ENCODE data around the gene ACADSB.
A peak's percentile ranks its signal among the peaks of the same experiment; 100 is the strongest.

ACADSB gene

DNA sequence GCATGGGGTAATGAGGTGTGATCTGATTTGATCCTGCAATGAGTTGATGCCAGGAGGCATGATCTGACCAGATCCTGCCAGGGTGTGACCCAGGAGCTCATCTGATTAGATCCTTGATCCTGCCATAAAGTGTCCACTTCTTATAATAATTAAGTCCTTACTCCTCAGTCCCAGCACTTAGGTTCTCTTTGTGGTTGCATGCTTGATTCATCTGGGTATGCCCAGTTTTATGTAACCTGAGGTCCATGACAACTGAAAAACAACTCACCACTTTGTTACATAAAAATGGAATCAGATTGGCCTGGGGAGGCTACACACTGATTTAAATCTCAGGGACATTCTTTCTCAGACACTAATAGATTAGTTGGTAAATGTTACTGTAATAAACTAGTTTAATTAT lies 19.1 kb downstream of the ACADSB start:
- Histone ChIP-seq H3K27me3 (ENCODE audit: control insufficient read depth in 3 of 3, insufficient read depth in 3 of 3, low read depth in 1 of 3, low read length in 3 of 3) (no peaks in the 10 kb centered on the region), H2BK5ac (ENCODE audit: low read length) (no peak overlapping the region), H3K23ac (ENCODE audit: low read depth, low read length, poor library complexity) (no peak overlapping the region), H3K4me1 (ENCODE audit: control insufficient read depth in 2 of 2, insufficient read depth in 1 of 2, low read depth in 1 of 2, low read length in 2 of 2) (peaks cover 0 to 5% of the 10 kb centered on the region in 2 donors), H3K9me3 (replicated peaks in 1 of 2; ENCODE audit: control insufficient read depth in 2 of 2, insufficient read depth in 1 of 2, low read depth in 1 of 2, low read length in 2 of 2) (no peaks in the 10 kb centered on the region), H3K4me2 (ENCODE audit: insufficient read depth, low read length, poor library complexity, severe bottlenecking) (no peak overlapping the region), H4K91ac (ENCODE audit: low read depth, low read length, poor library complexity) (no peak overlapping the region), H2BK120ac (ENCODE audit: low read depth, low read length) (no peak overlapping the region), H3K9ac (ENCODE audit: low read depth, low read length, poor library complexity) (no peak overlapping the region), H2AK5ac (ENCODE audit: low read depth, low read length) (no peak overlapping the region), H4K8ac (ENCODE audit: low read depth, low read length) (no peak overlapping the region), H3K4ac (ENCODE audit: low read length) (no peak overlapping the region), H3K18ac (ENCODE audit: low read length) (no peak overlapping the region), H3K79me1 (ENCODE audit: low read depth, low read length) (no peaks in the 10 kb centered on the region), H2BK12ac (ENCODE audit: low read length) (no peak overlapping the region), H3K14ac (ENCODE audit: low read length) (no peak overlapping the region), H2BK15ac (ENCODE audit: low read length) (no peak overlapping the region), H3K36me3 (replicated peaks in 1 of 2; ENCODE audit: control insufficient read depth in 2 of 2, insufficient read depth in 2 of 2, low read length in 2 of 2) (no peaks in the 10 kb centered on the region), H3K27ac (replicated peaks; ENCODE audit: low read length) (no peak overlapping the region), H3K4me3 (ENCODE audit: low read length in 2 of 2) (no peak overlapping the region), H2AFZ (ENCODE audit: low read length) (no peak overlapping the region)
- DNase-seq (ENCODE audit: low spot score), result no peak

DNA sequence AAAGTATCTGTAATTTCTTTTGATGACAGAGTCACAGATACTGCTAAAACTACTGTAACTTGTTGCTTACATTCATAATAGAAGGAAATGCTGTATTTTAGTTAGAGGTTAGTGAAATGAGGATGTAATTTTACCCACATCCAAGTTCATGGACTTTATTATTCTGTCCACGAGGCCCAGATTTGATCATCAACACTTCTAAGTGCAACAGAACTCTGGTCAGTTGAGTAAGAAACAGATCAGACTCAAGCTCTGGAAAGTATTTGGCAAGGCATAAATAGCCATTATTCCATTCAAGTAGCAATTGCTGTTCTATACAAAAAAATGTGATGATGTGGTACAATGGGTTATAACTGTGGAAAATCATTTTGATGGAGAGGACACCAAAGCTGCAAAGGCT lies 22.3 kb downstream of the ACADSB start:
- H2AFZ ChIP-seq (ENCODE audit: low read length), result no peak overlapping the region
- H3K18ac ChIP-seq (ENCODE audit: low read length), result no peak overlapping the region
- H3K36me3 ChIP-seq (replicated peaks in 1 of 2; ENCODE audit: control insufficient read depth in 2 of 2, insufficient read depth in 2 of 2, low read length in 2 of 2), result no peaks in the 10 kb centered on the region
- no peak overlapping the region for H4K91ac ChIP-seq (ENCODE audit: low read depth, low read length, poor library complexity)
- H2BK5ac ChIP-seq (ENCODE audit: low read length), result no peak overlapping the region
- H3K9ac ChIP-seq (ENCODE audit: low read depth, low read length, poor library complexity), result no peak overlapping the region
- H3K4me3 ChIP-seq (ENCODE audit: low read length in 2 of 2), result no peak overlapping the region
- no peak overlapping the region for H3K23ac ChIP-seq (ENCODE audit: low read depth, low read length, poor library complexity)
- no peak overlapping the region for H2BK12ac ChIP-seq (ENCODE audit: low read length)
- H4K8ac ChIP-seq (ENCODE audit: low read depth, low read length), result no peak overlapping the region
- H3K4ac ChIP-seq (ENCODE audit: low read length), result no peak overlapping the region
- no CpG with 5 or more reads among the region's 1 CpG for WGBS, 2 donors (ENCODE audit: extremely low coverage in 2 of 2, insufficient read length in 2 of 2, insufficient replicate concordance in 1 of 2)
- no peak overlapping the region for H2BK15ac ChIP-seq (ENCODE audit: low read length)
- no peaks in the 10 kb centered on the region for H3K9me3 ChIP-seq (replicated peaks in 1 of 2; ENCODE audit: control insufficient read depth in 2 of 2, insufficient read depth in 1 of 2, low read depth in 1 of 2, low read length in 2 of 2)
- H3K79me1 ChIP-seq (ENCODE audit: low read depth, low read length), result no peaks in the 10 kb centered on the region
- no peaks in the 10 kb centered on the region for H3K27me3 ChIP-seq (ENCODE audit: control insufficient read depth in 3 of 3, insufficient read depth in 3 of 3, low read depth in 1 of 3, low read length in 3 of 3)
- no peak overlapping the region for H3K27ac ChIP-seq (replicated peaks; ENCODE audit: low read length)
- no peak overlapping the region for H2BK120ac ChIP-seq (ENCODE audit: low read depth, low read length)
- no peak overlapping the region for H3K4me2 ChIP-seq (ENCODE audit: insufficient read depth, low read length, poor library complexity, severe bottlenecking)
- no peak overlapping the region for H2AK5ac ChIP-seq (ENCODE audit: low read depth, low read length)
- no peak overlapping the region for H3K14ac ChIP-seq (ENCODE audit: low read length)
- no peak for DNase-seq (ENCODE audit: low spot score)
- H3K4me1 ChIP-seq (ENCODE audit: control insufficient read depth in 2 of 2, insufficient read depth in 1 of 2, low read depth in 1 of 2, low read length in 2 of 2), result no peaks in the 10 kb centered on the region

DNA sequence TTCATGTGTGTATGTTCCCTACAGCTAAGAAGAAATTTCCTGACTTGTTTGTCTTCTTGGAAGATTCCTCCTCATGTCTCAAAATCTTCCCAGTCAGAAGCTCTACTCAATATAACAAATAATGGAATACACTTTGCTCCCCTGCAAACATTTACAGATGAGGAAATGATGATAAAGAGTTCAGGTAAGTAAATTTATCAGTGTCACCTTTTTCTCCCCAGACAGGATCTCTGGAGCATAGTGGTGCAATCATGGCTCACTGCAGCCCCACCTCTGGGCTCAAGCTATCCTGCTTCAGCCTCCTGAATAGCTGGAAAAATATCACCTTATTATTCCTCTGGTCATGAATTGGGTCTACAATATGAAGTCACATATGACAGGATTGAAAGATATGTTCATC lies 25.5 kb downstream of the ACADSB start:
- peaks cover 0 to 6% of the 10 kb centered on the region in 2 donors for H3K4me1 ChIP-seq (ENCODE audit: control insufficient read depth in 2 of 2, insufficient read depth in 1 of 2, low read depth in 1 of 2, low read length in 2 of 2)
- peaks cover 2 to 3% of the 10 kb centered on the region in 2 donors for H3K36me3 ChIP-seq (replicated peaks in 1 of 2; ENCODE audit: control insufficient read depth in 2 of 2, insufficient read depth in 2 of 2, low read length in 2 of 2)

DNA sequence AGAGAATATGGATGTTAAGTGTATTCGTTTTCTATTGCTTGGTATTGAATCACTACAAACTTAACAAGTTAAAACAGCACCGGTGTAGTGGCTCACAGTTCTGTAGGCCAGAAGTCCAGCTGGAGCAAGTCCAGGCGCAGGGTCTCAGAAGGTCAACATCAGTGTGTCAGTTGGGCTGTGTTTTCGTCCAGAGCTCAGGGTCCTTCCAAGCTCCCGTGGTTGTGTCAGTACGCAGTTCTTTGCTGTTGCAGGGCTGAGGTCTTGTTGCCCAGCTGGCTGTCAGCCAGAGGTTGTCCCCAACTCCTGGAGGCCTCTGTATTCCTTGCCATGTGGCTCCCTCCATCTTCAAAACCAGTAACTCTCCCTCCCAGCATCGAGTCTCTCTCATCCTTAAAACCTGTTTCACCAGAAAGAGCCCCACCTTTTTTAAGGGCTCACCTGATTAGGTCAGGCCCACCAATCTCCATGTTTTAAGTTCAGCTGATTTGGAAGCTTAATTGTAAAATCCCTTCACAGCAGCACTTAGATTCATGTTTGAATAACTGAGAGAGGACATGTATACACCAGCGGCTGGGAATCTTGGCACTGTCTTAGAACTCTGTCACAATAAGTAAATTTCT lies 26.8 kb downstream of the ACADSB start:
- no CpG with 5 or more reads among the region's 8 CpGs for WGBS, 2 donors (ENCODE audit: extremely low coverage in 2 of 2, insufficient read length in 2 of 2, insufficient replicate concordance in 1 of 2)
- Histone ChIP-seq H2BK15ac (ENCODE audit: low read length) (no peak overlapping the region), H2BK5ac (ENCODE audit: low read length) (no peak overlapping the region)

More for the DNA sequence above, 25.5 kb downstream of the ACADSB start:
- no peak overlapping the region for H2AFZ ChIP-seq (ENCODE audit: low read length)
- DNase-seq (ENCODE audit: low spot score), result no peak
- H2BK5ac ChIP-seq (ENCODE audit: low read length), result no peak overlapping the region
- no peak overlapping the region for H2BK15ac ChIP-seq (ENCODE audit: low read length)
- H3K27ac ChIP-seq (replicated peaks; ENCODE audit: low read length), result no peak overlapping the region
- H3K4me2 ChIP-seq (ENCODE audit: insufficient read depth, low read length, poor library complexity, severe bottlenecking), result no peak overlapping the region
- no peaks in the 10 kb centered on the region for H3K9me3 ChIP-seq (replicated peaks in 1 of 2; ENCODE audit: control insufficient read depth in 2 of 2, insufficient read depth in 1 of 2, low read depth in 1 of 2, low read length in 2 of 2)
- no peak overlapping the region for H4K8ac ChIP-seq (ENCODE audit: low read depth, low read length)
- H3K23ac ChIP-seq (ENCODE audit: low read depth, low read length, poor library complexity), result no peak overlapping the region
- no peak overlapping the region for H3K4ac ChIP-seq (ENCODE audit: low read length)
- H3K4me3 ChIP-seq (ENCODE audit: low read length in 2 of 2), result no peak overlapping the region
- no peak overlapping the region for H2BK120ac ChIP-seq (ENCODE audit: low read depth, low read length)
- H4K91ac ChIP-seq (ENCODE audit: low read depth, low read length, poor library complexity), result no peak overlapping the region
- H2BK12ac ChIP-seq (ENCODE audit: low read length), result no peak overlapping the region
- H3K9ac ChIP-seq (ENCODE audit: low read depth, low read length, poor library complexity), result no peak overlapping the region
- no peaks in the 10 kb centered on the region for H3K27me3 ChIP-seq (ENCODE audit: control insufficient read depth in 3 of 3, insufficient read depth in 3 of 3, low read depth in 1 of 3, low read length in 3 of 3)
- H3K14ac ChIP-seq (ENCODE audit: low read length), result no peak overlapping the region
- H2AK5ac ChIP-seq (ENCODE audit: low read depth, low read length), result no peak overlapping the region
- no peaks in the 10 kb centered on the region for H3K79me1 ChIP-seq (ENCODE audit: low read depth, low read length)
- H3K18ac ChIP-seq (ENCODE audit: low read length), result no peak overlapping the region

More for the DNA sequence above, 26.8 kb downstream of the ACADSB start:
- Histone ChIP-seq H2BK12ac (ENCODE audit: low read length) (no peak overlapping the region), H3K4me1 (ENCODE audit: control insufficient read depth in 2 of 2, insufficient read depth in 1 of 2, low read depth in 1 of 2, low read length in 2 of 2) (peaks cover 0 to 6% of the 10 kb centered on the region in 2 donors), H2AFZ (ENCODE audit: low read length) (no peak overlapping the region), H3K36me3 (replicated peaks in 1 of 2; ENCODE audit: control insufficient read depth in 2 of 2, insufficient read depth in 2 of 2, low read length in 2 of 2) (peaks cover 2 to 3% of the 10 kb centered on the region in 2 donors), H3K9me3 (replicated peaks in 1 of 2; ENCODE audit: control insufficient read depth in 2 of 2, insufficient read depth in 1 of 2, low read depth in 1 of 2, low read length in 2 of 2) (no peaks in the 10 kb centered on the region), H3K9ac (ENCODE audit: low read depth, low read length, poor library complexity) (no peak overlapping the region), H3K18ac (ENCODE audit: low read length) (no peak overlapping the region), H3K4ac (ENCODE audit: low read length) (no peak overlapping the region), H3K4me3 (ENCODE audit: low read length in 2 of 2) (no peak overlapping the region), H4K91ac (ENCODE audit: low read depth, low read length, poor library complexity) (no peak overlapping the region), H3K79me1 (ENCODE audit: low read depth, low read length) (no peaks in the 10 kb centered on the region), H2BK120ac (ENCODE audit: low read depth, low read length) (no peak overlapping the region), H3K23ac (ENCODE audit: low read depth, low read length, poor library complexity) (no peak overlapping the region), H3K14ac (ENCODE audit: low read length) (peak overlapping the region; percentile 21), H3K27ac (replicated peaks; ENCODE audit: low read length) (no peak overlapping the region), H4K8ac (ENCODE audit: low read depth, low read length) (no peak overlapping the region), H3K4me2 (ENCODE audit: insufficient read depth, low read length, poor library complexity, severe bottlenecking) (no peak overlapping the region), H3K27me3 (ENCODE audit: control insufficient read depth in 3 of 3, insufficient read depth in 3 of 3, low read depth in 1 of 3, low read length in 3 of 3) (no peaks in the 10 kb centered on the region), H2AK5ac (ENCODE audit: low read depth, low read length) (no peak overlapping the region)
- DNase-seq (ENCODE audit: low spot score), result no peak

Measured in neuronal stem cell (in vitro differentiated cells).